NB4 (cell line): ENCODE measurements around the gene CFAP90.

Source experiments
- DNase-seq: peaks from one replicate; pipeline ENCODE4 v3.0.0; 2010; ENCODE audit warnings: low read depth
- H3K4me3 ChIP-seq: one replicate; pipeline ENCODE4 v1.5.1; 2011; ENCODE audit warnings: mild to moderate bottlenecking, low read depth, low read length, moderate library complexity
- CTCF ChIP-seq: IDR thresholded peaks from one replicate; pipeline ENCODE4 v1.5.1; 2012; ENCODE audit warnings: low read depth, low read length
- MAX ChIP-seq: IDR thresholded peaks from 2 replicates; pipeline ENCODE4 v1.6.1; 2011; ENCODE audit warnings: low read depth, low read length
- MYC ChIP-seq: IDR thresholded peaks from 2 replicates; pipeline ENCODE4 v1.6.1; 2011; ENCODE audit warnings: low read depth, low read length
- POLR2A ChIP-seq: IDR thresholded peaks from 2 replicates; pipeline ENCODE4 v1.6.1; 2011; ENCODE audit warnings: mild to moderate bottlenecking; ENCODE audit not compliant: insufficient read length; ENCODE audit errors: extremely low read depth

Gene CFAP90

GRCh38 chr5:7852542-7852941, 1.6 kb upstream of the CFAP90 start:
- TF ChIP-seq MYC (no peak), POLR2A (no peak), CTCF (no peak), MAX (no peak)
- DNase-seq: no peak
- no peak overlapping the region for H3K4me3 ChIP-seq

- TF ChIP-seq MAX: no peak
- no peak for TF ChIP-seq POLR2A
- no peak for TF ChIP-seq CTCF
- no peak for TF ChIP-seq MYC
- H3K4me3 ChIP-seq: no peak overlapping the region
- no peak for DNase-seq
Measured at GRCh38 chr5:7851617-7852289, 820 bp upstream of the CFAP90 start.

- H3K4me3 ChIP-seq: no peak overlapping the region
- TF ChIP-seq MYC (no peak), MAX (no peak), CTCF (no peak), POLR2A (no peak)
- DNase-seq: no peak
Measured at GRCh38 chr5:7851240-7851592, 283 bp upstream of the CFAP90 start.

GRCh38 chr5:7849681-7850394, 1.1 kb downstream of the CFAP90 start:
- TF ChIP-seq CTCF: no peak
- no peak for TF ChIP-seq MAX
- no peak for TF ChIP-seq MYC
- TF ChIP-seq POLR2A: no peak
- DNase-seq: no peak
- H3K4me3 ChIP-seq: no peak overlapping the region

GRCh38 chr5:7848296-7848695, 2.6 kb downstream of the CFAP90 start:
- TF ChIP-seq CTCF (no peak), MAX (no peak), POLR2A (no peak), MYC (no peak)
- no peak for DNase-seq
- no peak overlapping the region for H3K4me3 ChIP-seq

GRCh38 chr5:7846327-7846726, 4.6 kb downstream of the CFAP90 start:
- no peak overlapping the region for H3K4me3 ChIP-seq
- DNase-seq: peak; percentile 15
- TF ChIP-seq MYC (no peak), POLR2A (no peak), MAX (no peak), CTCF (no peak)
